Hepatocyte (in vitro differentiated cells): Measurements from ENCODE around the gene UBE3C. TPM values are rescaled to one million over a fixed set of nuclear protein-coding genes. Genes with fewer than 3 reads are reported as not detected.

Experiments used
- DNase-seq: peaks from one replicate; pipeline ENCODE4 v3.0.0-alpha.2; 2016; ENCODE audit warnings: low spot score
- H2AFZ ChIP-seq: fragments of 200-600 bp; sonication (generic); 2 replicates; pipeline ENCODE4 v1.6.0; 2016; ENCODE audit warnings: antibody characterized with exemption, mild to moderate bottlenecking
- H3K27ac ChIP-seq: fragments of 200-600 bp; sonication (generic); 2 replicates; pipeline ENCODE4 v1.5.1; 2016; ENCODE audit warnings: mild to moderate bottlenecking
- H3K27me3 ChIP-seq: fragments of 200-600 bp; sonication (generic); 2 replicates; pipeline ENCODE4 v1.6.1; 2016
- H3K36me3 ChIP-seq: fragments of 200-600 bp; sonication (generic); replicated peaks from 2 replicates; pipeline ENCODE4 v1.5.1; 2016; ENCODE audit warnings: low read depth; ENCODE audit not compliant: insufficient read depth
- H3K4me1 ChIP-seq: fragments of 200-600 bp; sonication (generic); 2 replicates; pipeline ENCODE4 v1.5.1; 2016; ENCODE audit warnings: mild to moderate bottlenecking, moderate library complexity; ENCODE audit not compliant: insufficient read depth
- H3K4me2 ChIP-seq: fragments of 200-600 bp; sonication (generic); 2 replicates; pipeline ENCODE4 v1.6.0; 2016
- H3K4me3 ChIP-seq: fragments of 200-600 bp; sonication (generic); 2 replicates; pipeline ENCODE4 v1.5.1; 2016; ENCODE audit warnings: mild to moderate bottlenecking
- H3K79me2 ChIP-seq: fragments of 200-600 bp; sonication (generic); 2 replicates; pipeline ENCODE4 v1.6.0; 2017; ENCODE audit warnings: mild to moderate bottlenecking
- H3K9me2 ChIP-seq: fragments of 200-600 bp; sonication (generic); replicated peaks from 2 replicates; pipeline ENCODE4 v1.6.0; 2017; ENCODE audit warnings: mild to moderate bottlenecking; ENCODE audit not compliant: insufficient read depth
- H3K9me3 ChIP-seq: fragments of 200-600 bp; sonication (generic); 2 replicates; pipeline ENCODE4 v1.5.1; 2016; ENCODE audit warnings: low read depth, mild to moderate bottlenecking
- H4K20me1 ChIP-seq: fragments of 200-600 bp; sonication (generic); 2 replicates; pipeline ENCODE4 v1.6.0; 2016; ENCODE audit warnings: mild to moderate bottlenecking; ENCODE audit not compliant: insufficient read depth, poor library complexity, severe bottlenecking
- CTCF ChIP-seq: fragments of 200-600 bp; sonication (generic); IDR thresholded peaks from 2 replicates; pipeline ENCODE4 v1.5.1; 2016; ENCODE audit warnings: antibody characterized with exemption, mild to moderate bottlenecking; ENCODE audit not compliant: poor library complexity
- EZH2 ChIP-seq: fragments of 200-600 bp; sonication (generic); IDR thresholded peaks from 2 replicates; pipeline ENCODE4 v1.6.1; 2016; ENCODE audit warnings: antibody characterized with exemption, mild to moderate bottlenecking, borderline replicate concordance
- EZH2phosphoT487 ChIP-seq: fragments of 200-600 bp; sonication (generic); IDR thresholded peaks from one replicate; pipeline ENCODE4 v1.6.1; 2018; ENCODE audit warnings: antibody characterized with exemption, mild to moderate bottlenecking, low read depth, moderate library complexity; ENCODE audit not compliant: unreplicated experiment, severe bottlenecking
- WGBS: methylation state at CpG from one replicate; pipeline ENCODE4 v1.1.6; 2016; ENCODE audit warnings: low lambda C conversion rate; ENCODE audit errors: missing lambda C conversion rate; 5-methylcytosine and 5-hydroxymethylcytosine counted together
- polyA plus RNA-seq: library from polyadenylated mRNA; unstranded; fragments of >200 nt; fragmentation: Nextera tagmentation; extraction: Ambion mirVana; gene quantifications from 2 replicates; pipeline ENCODE4 v1.2.1, GENCODE V29; 2016
- total RNA-seq: library from RNA; depleted of rRNA; stranded (reverse); fragments of >200 nt; gene quantifications from 2 replicates; pipeline ENCODE4 v1.2.3, GENCODE V29; 2014

The UBE3C gene
- total and polyA plus RNA-seq, 2 experiments from 2014 or later: 24.6 to 72.6 TPM

GRCh38 chr7:157204134-157204533, 65.4 kb downstream of the UBE3C start:
- no peak overlapping the region for H2AFZ ChIP-seq
- no peaks in the 10 kb centered on the region for H3K27me3 ChIP-seq
- no peak overlapping the region for H3K4me3 ChIP-seq
- no peaks in the 10 kb centered on the region for H3K9me3 ChIP-seq
- no peaks in the 10 kb centered on the region for H4K20me1 ChIP-seq
- H3K9me2 ChIP-seq: no peaks in the 10 kb centered on the region
- H3K36me3 ChIP-seq: no peaks in the 10 kb centered on the region
- no peaks in the 10 kb centered on the region for H3K4me1 ChIP-seq
- no peak for DNase-seq
- no peak overlapping the region for H3K4me2 ChIP-seq
- no peaks in the 10 kb centered on the region for H3K79me2 ChIP-seq
- WGBS: 84% methylated on average over 5 of the region's 5 CpGs
- H3K27ac ChIP-seq: no peak overlapping the region
- TF ChIP-seq EZH2 (no peak), EZH2phosphoT487 (no peak), CTCF (no peak)

- Histone ChIP-seq H3K9me3 (no peaks in the 10 kb centered on the region), H2AFZ (no peak overlapping the region), H3K9me2 (no peaks in the 10 kb centered on the region), H3K36me3 (no peaks in the 10 kb centered on the region), H3K4me2 (no peak overlapping the region), H3K4me1 (no peaks in the 10 kb centered on the region), H3K4me3 (no peak overlapping the region), H3K27me3 (no peaks in the 10 kb centered on the region), H4K20me1 (no peaks in the 10 kb centered on the region), H3K79me2 (no peaks in the 10 kb centered on the region), H3K27ac (no peak overlapping the region)
- 88% methylated on average over 2 of the region's 2 CpGs for WGBS
- no peak for DNase-seq
- no peak for TF ChIP-seq CTCF
- no peak for TF ChIP-seq EZH2
- no peak for TF ChIP-seq EZH2phosphoT487
These were observed 66.7 kb downstream of the UBE3C start for GRCh38 chr7:157205438-157205837.

- Histone ChIP-seq H3K4me1 (no peaks in the 10 kb centered on the region), H3K4me3 (no peak overlapping the region), H3K4me2 (no peak overlapping the region), H2AFZ (no peak overlapping the region), H3K9me3 (no peaks in the 10 kb centered on the region), H3K27ac (no peak overlapping the region), H3K36me3 (no peaks in the 10 kb centered on the region), H3K9me2 (no peaks in the 10 kb centered on the region), H3K27me3 (no peaks in the 10 kb centered on the region), H3K79me2 (peaks cover 3% of the 10 kb centered on the region), H4K20me1 (no peaks in the 10 kb centered on the region)
- TF ChIP-seq CTCF (no peak), EZH2 (no peak), EZH2phosphoT487 (no peak)
- no peak for DNase-seq
- WGBS: 96% methylated on average over 10 of the region's 10 CpGs
These were observed 70.1 kb downstream of the UBE3C start for GRCh38 chr7:157208571-157209413.
